IPS DF 4.7 (cell line): ENCODE data around the gene FXYD1.

Source experiments
- DNase-seq: peaks from one replicate; pipeline ENCODE4 v3.0.0-alpha.2; 2013; ENCODE audit warnings: low spot score; ENCODE audit errors: extremely low read depth

The FXYD1 gene

GRCh38 chr19:35184267-35184666 lies 45.6 kb downstream of the FXYD1 start:
- DNase-seq: no peak

- no peak for DNase-seq
Measured at GRCh38 chr19:35184884-35185283, 46.3 kb downstream of the FXYD1 start.
